HG03442 (cell line): ENCODE measurements around the gene CNTNAP2.
"Not testable (repeated sequence)": the region's sequence is repeated elsewhere in the genome, so short reads cannot be mapped to it uniquely, and the experiment has no call there.

Experiments used
- ATAC-seq: cut with Tn5 transposase; IDR thresholded peaks from one replicate; pipeline ENCODE4 v1.9.1; 2021; ENCODE audit warnings: mild to moderate bottlenecking, moderate library complexity; ENCODE audit not compliant: unreplicated experiment

Gene CNTNAP2

GRCh38 chr7:148436571-148436970 is 2320.0 kb downstream of the CNTNAP2 start:
- peak; percentile 78 for ATAC-seq

- peak; percentile 11 for ATAC-seq
Measured at GRCh38 chr7:148437043-148437442, 2320.4 kb downstream of the CNTNAP2 start.

GRCh38 chr7:148442141-148442655 is 2325.6 kb downstream of the CNTNAP2 start:
- ATAC-seq = no peak

GRCh38 chr7:148442933-148443332 is 2326.3 kb downstream of the CNTNAP2 start:
- ATAC-seq = no peak

DNA sequence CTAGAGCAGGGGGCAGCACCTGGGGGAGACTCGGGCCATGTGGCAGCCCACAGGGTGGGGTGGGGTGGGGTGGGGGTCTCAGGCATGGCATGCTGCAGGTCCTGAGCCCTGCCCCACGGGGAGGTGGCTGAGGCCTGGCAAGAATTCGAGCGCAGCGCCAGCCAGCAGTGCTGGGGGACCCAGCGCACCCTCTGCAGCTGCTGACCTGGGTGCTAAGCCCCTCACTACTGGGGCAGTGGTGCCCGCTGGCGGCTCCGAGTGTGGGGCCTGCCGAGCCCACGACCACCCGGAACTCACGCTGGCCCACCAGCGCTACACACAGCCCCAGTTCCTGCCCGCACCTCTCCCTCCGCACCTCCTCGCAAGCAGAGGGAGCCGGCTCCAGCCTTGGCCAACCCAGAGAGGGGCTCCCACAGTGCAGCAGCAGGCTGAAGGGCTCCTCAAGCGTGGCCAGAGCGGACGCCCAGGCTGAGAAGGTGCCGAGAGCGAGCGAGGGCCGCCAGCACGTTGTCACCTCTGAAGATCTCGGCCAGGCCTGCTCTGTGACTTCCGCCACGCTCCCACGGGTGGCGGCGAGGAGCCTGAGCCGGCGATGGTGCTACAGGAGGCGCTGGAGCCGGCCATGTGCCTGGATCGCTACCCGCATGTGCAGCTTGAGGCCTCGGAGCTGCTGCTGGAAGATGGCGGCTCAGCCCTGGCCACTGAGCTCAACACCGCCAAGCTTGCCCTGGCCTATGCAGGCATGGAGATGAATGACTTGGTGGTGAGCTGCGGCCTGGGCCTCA is 2328.9 kb downstream of the CNTNAP2 start:
- ATAC-seq = no peak

GRCh38 chr7:148447221-148447849 is 2330.7 kb downstream of the CNTNAP2 start:
- peak; percentile 95 for ATAC-seq

DNA sequence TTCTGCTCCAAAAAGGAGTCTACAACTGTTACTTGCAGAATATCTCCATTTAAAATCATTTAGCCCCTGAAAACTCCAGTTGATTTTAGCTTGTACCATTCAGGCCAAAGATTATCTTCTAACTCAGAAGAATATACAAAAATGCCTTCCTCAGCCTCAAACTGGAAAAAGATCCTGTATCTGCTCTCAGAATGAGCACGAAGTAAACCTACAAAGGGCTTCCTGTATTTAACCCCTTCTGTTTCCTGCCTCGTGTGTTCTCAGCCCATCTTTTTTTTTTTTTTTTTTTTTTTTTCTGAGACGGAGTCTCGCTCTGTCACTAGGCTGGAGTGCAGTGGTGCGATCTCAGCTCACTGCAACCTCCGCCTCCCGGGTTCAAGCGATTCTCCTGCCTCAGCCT is 2334.9 kb downstream of the CNTNAP2 start:
- not testable (repeated sequence) for ATAC-seq

GRCh38 chr7:148456351-148456750 is 2339.8 kb downstream of the CNTNAP2 start:
- ATAC-seq = no peak

DNA sequence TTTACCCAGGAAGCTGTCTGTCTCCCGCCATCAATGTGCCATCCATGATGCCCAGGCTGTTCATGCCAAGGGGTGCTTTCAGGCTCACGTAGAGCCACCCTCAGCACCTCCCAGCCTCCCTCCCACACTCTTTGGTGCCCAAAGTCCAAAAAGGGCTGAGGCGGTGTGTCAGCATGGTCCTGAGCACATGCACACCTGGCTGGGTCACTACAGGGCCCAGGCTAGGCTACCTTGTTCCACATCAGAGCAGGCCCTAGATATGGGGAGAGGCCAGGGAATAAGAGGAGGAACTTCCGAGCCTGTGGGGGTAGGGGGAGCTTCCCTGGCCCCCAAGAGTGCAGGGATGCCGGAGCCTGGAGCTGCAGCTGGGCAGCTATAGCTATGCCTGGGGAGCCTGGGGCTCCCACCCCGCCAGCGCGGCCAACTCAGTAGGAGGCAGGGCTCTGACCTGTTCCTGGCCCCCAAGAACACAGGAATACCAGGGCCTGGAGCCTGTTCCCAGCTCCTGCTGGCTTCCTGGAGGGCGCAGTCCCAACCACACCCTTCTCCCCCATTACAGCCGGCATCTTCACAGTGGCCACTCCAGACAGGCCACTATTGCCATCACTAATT is 2340.8 kb downstream of the CNTNAP2 start:
- ATAC-seq = no peak

- no peak for ATAC-seq
Measured at GRCh38 chr7:148458263-148458662, 2341.7 kb downstream of the CNTNAP2 start.

- no peak for ATAC-seq
Measured at GRCh38 chr7:148461392-148462179, 2345.0 kb downstream of the CNTNAP2 start.

DNA sequence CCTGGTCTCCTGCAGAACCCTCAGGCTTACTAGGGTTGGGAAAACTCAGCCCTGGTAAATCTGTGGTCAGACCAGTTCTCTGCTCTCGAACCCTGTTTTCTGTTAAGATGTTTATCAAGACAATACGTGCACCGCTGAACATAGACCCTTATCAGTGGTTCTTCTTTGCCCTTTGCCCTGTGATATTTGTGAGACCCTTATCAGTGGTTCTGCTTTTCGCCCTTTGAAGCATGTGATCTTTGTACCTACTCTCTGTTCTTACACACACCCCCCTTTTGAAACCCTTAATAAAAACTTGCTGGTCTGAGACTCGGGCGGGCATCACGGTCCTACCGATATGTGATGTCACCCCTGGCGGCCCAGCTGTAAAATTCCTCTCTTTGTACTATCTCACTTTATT is 2346.2 kb downstream of the CNTNAP2 start:
- not testable (repeated sequence) for ATAC-seq

- no peak for ATAC-seq
Measured at GRCh38 chr7:148463210-148463609, 2346.6 kb downstream of the CNTNAP2 start.

- no peak for ATAC-seq
Measured at GRCh38 chr7:148464947-148465346, 2348.3 kb downstream of the CNTNAP2 start.

- ATAC-seq = not testable (repeated sequence)
Measured at GRCh38 chr7:148465441-148465840, 2348.8 kb downstream of the CNTNAP2 start.

- ATAC-seq = no peak
Measured at GRCh38 chr7:148466120-148466519, 2349.5 kb downstream of the CNTNAP2 start.

DNA sequence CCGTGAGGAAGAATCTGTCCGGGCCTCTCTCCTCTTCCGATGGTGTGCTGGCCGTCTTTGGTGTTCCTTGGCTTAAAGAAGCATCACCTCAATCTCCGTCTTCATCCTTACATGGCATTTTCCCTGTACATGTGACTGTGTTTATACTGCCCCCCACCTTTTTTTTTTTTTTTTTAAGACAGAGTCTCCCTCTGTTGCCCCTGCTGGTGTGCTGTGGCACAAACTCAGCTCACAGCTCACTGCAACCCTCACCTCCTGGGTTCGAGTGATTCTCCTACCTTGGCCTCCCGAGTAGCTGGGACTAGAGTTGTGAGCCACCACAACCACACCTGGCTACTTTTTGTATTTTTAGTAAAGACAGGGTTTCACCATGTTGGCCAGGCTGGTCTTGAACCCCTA is 2352.1 kb downstream of the CNTNAP2 start:
- no peak for ATAC-seq
